Fibroblast of skin of left biceps (primary cell): Measurements from ENCODE around the gene SIRT1.
"Not testable (repeated sequence)": the region's sequence is repeated elsewhere in the genome, so short reads cannot be mapped to it uniquely, and the experiment has no call there.

Experiments used
- DNase-seq, 2 experiments: peaks; one replicate each; pipeline ENCODE4 v3.0.0-alpha.2; 2013; ENCODE audit warnings: low read depth in 2 of 2

SIRT1 gene

DNA sequence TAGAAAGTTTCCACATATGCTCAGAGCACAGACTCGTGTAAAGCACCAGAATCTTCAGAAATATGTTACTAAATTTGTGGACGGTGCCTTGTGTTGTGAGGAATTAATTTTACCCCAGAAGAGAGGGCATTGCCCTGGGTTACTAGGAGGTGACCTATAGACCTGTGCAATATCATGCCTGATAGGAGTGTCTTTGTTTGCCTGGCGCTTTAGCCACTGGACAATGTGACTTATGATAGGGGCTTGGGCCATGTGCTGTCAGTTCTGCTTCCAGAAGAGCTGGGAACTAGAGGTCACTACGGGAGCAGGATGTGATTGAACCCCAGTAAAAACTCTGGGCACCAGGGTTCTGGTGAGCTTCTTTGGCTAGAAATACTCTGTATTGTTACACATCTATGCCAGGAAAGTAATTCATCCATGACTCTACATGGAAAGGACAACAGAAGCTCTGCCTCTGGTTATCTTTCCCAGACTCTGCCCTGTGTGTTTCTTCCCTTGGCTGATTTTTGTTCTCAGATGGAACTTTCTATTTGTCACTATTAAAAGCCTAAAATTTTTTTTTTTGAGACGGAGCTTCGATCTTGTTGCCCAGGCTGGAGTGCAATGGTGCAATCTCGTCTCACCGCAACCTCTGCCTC, 75.5 kb downstream of the SIRT1 start:
- DNase-seq: no peak

DNA sequence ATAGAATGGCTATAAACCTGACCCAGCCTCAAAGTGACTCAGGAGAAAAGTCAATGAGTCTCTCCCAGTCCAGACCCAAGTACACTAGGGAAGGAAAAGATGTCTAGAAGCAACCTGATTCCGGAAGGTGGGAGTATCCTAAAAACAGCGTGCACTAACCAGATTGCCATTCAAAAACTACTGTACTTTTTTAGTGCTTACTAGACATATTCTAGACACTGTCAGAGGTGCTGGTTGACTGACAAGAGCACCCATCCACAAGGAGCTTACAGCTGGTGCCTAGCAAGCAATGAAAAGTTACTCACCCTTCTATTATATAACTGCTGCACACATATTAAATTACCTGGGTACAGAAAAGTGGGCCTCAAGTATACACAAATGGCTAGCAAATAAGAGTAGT, 81.0 kb downstream of the SIRT1 start:
- DNase-seq: no peak

GRCh38 chr10:67966035-67966434, 81.6 kb downstream of the SIRT1 start:
- not testable (repeated sequence) for DNase-seq
